HG02678 (cell line): ENCODE measurements around the gene TNS3.

Source experiments
- ATAC-seq: cut with Tn5 transposase; IDR thresholded peaks from one replicate; pipeline ENCODE4 v1.9.1; 2021; ENCODE audit warnings: mild to moderate bottlenecking, moderate library complexity; ENCODE audit not compliant: unreplicated experiment

The TNS3 gene

DNA sequence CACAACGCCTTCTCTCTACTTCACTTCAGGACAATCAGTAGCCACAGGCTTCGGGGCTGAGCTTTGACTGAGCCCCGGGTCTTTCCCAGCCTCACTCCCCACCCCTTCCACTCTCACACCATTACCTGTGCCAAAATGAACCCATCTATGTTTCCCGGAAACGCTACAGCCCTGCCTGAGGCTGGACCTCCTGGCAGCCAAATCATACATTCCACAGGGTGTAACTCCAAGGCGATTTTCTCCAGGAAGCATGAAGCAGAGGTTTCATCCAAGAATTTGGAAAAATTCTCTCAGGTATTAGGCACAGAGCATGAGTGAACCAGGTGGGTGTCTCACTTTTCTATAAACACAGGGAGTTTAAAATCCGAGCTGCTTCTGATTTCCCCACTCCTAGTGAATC lies 286.3 kb downstream of the TNS3 start:
- no peak for ATAC-seq

DNA sequence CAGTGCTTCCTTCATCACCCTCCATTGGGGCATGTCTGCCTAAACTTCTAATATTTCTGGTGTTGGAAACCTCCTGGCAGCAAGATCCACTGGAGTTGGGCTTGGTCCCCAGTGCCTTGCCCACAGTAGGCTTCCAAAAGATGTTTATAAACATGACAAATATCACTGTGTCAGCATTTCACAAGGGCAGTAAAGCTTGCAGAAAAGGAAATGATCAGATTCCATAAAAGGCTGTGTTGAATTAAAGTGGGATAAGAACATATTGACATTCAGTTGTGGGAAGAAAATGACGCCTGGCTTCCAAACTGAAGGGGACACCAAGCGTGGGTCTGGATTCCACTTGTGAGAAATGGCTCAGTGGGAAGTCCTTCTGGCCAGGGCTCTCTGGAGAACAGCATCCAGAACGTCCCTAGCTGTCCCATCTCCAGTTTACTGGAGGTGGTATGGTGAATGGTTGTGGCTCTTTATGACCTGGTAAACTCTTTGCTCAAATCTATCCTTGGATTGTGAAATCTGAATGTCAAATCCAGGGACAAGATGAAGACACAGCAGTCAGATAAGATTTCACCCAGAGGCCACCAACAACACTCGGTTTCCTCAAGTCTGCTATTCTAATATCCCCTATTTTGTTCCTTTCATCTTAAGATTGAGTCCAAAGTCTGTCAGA lies 287.2 kb downstream of the TNS3 start:
- ATAC-seq = no peak

- ATAC-seq = no peak
These were observed 287.9 kb downstream of the TNS3 start for GRCh38 chr7:47293884-47294555.

DNA sequence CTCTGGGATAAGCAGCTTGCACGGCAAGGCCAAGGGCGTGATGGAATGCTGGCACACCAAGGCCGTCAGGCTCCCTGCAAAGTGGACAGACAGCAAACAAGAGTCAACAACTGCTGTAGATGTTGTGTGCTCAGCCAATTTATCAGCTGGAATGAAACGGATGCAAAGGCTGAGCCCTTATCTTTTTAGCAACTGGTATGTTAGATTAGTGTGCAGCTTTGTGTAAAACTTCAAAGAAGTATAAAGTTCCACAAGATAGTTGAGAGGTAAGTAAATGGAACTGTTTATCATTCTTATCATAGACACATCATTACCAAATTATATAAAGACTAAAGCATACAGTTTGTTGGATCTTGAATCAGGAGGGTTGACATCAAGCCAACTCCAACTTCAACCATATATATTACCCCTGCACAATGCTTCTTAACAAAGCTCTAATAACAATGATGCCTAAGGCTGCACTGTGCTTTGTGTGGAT lies 289.0 kb downstream of the TNS3 start:
- ATAC-seq = no peak

- ATAC-seq = peak; percentile 92
These were observed 290.3 kb downstream of the TNS3 start for GRCh38 chr7:47291461-47292081.

- no peak for ATAC-seq
These were observed 291.0 kb downstream of the TNS3 start for GRCh38 chr7:47290867-47291266.

- no peak for ATAC-seq
These were observed 291.4 kb downstream of the TNS3 start for GRCh38 chr7:47290466-47290865.

- ATAC-seq = no peak
These were observed 293.9 kb downstream of the TNS3 start for GRCh38 chr7:47288060-47288459.

- no peak for ATAC-seq
These were observed 295.9 kb downstream of the TNS3 start for GRCh38 chr7:47285860-47286491.

GRCh38 chr7:47284691-47285635 lies 296.9 kb downstream of the TNS3 start:
- no peak for ATAC-seq

DNA sequence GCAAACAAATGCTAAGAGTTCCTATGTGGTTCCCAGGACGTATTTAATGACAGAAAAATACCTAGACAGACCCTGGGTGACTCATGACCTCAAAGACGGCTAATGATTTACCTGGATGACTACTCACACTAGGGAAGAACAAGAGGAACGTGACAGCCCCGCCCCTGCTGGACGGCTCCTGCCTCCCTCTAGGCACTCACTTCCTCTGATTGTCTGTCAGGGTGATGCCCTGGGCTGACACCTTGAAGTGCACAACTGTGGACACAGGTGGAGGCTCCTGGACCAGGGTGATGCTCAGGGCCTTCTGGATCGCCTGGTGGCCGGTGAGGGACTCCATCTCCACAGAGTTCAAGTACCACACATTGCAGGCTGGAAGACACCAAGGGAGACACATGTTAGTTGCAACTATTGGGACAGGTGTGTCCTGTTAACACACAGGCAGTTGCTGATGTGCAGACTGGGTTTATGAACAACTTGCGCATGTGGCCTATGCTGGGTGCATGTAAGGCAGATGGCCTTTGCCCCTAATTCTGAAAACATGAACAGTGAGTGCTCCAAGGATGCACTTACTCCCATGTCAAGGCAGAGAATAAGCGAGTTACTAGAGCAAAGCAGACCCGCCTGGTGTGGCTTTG lies 298.3 kb downstream of the TNS3 start:
- no peak for ATAC-seq

GRCh38 chr7:47282790-47283496 lies 299.0 kb downstream of the TNS3 start:
- ATAC-seq = no peak

DNA sequence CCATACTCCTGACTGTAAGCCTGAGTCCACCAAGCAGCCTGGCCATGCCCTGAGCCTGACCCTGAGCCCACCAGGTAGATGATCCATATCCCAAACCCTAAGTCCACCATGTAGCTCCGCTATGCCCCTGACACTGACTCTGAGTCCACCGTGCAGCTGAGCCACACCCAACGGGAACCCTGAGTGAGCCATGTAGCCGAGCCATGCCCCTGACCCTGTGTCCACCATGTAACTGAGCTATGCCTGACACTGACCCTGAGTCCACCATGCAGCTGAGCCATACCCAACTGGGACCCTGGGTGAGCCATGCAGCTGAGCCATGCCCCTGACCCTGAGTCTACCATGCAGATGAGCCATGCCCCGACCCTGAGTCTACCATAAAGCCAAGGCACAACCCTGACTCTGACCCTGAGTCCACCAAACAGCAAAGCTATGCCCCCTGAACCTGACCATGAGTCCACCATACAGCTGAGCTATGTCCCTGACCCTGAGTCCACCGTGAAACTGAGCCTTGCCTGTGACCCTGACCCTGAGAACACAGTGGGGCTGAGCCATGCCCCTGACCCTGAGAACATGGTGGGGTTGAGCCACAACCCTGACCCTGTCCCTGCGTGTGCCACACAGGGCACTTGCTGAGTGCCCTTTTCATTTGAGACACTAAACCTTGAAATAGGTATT lies 299.8 kb downstream of the TNS3 start:
- ATAC-seq = no peak

- ATAC-seq = no peak
These were observed 300.8 kb downstream of the TNS3 start for GRCh38 chr7:47281161-47281560.

- no peak for ATAC-seq
These were observed 301.8 kb downstream of the TNS3 start for GRCh38 chr7:47280114-47280513.

GRCh38 chr7:47278043-47278442 lies 303.9 kb downstream of the TNS3 start:
- no peak for ATAC-seq

DNA sequence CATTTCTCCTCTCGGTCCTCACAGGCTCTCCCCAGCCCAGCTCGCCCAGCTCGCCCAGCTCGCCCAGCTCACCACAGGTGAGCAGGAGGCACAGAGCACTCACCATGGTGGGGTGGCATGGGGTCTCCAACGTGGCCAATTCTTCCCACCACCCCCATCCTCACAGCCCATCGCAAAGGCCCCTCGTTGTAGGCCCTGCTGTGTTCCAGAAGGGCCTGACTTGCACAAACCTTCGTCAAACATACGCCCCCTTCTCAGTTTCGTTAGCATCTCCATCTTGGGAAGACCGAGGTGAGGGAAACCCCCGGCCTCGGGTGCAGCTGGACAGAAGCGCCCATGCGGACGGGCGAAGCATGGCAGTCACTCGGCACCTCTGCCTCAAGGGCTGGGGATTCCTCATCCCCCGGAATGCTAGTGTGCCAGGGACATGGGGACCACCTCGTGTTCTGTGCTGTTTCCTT lies 304.6 kb downstream of the TNS3 start:
- ATAC-seq = no peak

- ATAC-seq = no peak
These were observed 307.7 kb downstream of the TNS3 start for GRCh38 chr7:47273974-47274766.
